ENCODE results near the gene GSDME. TPM values are rescaled to one million over a fixed set of nuclear protein-coding genes. Genes with fewer than 3 reads are reported as not detected.

GSDME gene
- total RNA-seq, 2 donors from 2014 or later, result 33.4 to 43.5 TPM

DNA sequence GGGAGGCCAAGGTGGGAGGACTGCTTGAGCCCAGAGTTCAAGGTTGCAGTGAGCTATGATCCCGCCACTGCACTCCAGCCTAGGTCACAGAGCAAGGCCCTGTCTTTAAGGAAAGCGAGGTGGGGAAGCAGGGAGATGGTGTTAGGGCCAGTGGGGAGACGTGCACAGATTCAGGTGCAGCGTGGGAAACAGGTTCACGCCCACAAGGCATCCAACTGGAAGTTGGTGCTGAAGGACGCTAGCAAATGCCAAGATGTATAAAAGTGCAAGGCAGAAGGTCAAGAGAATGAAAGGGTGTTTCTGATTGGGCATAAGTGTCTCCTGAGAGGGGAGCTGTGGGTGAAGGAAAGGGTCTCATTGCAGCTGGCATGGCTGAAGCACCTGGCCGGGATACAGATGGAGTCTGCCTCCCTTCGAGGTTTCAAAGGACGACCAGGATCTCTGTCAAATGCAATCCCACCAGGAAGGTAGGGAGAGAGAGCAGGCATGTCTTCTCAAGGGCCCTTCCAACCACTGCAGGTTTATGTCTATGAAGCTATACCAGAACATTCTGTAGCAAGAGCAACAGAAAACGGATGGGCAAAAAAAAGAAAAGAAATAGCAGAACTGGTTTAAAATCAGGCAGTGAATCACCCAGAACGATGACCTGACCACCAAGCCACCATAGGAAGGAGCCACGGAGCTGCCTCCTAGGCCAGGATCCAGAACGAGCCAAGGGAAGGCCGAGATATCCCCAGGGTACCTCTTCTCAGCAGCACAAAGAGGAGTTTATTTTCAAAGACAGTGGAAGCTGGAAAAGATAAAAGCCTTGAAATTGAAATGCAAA, 43.2 kb downstream of the GSDME start:
- DNase-seq (ENCODE audit: low spot score), result no peak
- intact Hi-C loops (cut with DNase I), result loop anchor here in 1 of 2 donors (10.0 kb wide), 1 partner anchor 1681 kb away; no protein-coding TSS in a partner anchor

DNA sequence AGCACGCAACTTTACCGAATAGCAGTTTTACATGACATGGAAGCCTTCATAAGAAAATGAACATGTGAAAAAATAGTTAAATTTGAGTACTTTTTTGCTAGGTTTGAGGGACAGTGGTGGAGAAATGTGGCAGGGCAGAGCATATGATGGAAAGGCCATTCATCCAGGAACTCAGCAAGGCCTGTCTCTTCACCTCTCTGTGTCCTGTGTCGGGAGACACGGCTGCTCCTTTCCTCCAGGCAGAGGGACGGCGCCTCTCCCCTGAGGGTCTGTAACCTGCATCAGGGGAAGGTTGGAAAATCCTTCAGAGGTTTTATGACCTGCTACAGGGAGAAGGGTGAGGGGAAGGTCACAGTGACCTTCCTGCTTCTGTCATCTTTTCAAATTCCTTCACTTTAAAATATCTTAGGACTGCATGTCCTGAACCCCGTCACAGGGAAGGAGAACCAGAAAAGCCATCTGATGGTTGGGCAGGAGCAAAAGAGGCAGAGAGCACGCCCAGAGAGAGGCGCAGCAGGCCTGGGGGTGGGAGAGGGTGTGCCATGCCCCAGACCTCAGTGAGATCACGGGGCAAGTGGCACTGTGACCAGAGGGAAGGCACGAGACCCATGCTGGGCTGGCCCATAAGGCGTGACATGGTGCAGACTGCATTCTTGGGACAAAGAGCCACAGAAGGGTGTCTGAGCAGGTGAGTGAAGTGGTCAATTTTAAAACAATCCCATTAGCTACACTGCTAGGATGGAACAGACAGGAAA, 44.0 kb downstream of the GSDME start:
- intact Hi-C loops (cut with DNase I), result loop anchor here in 1 of 2 donors (10.0 kb wide), 1 partner anchor 1682 kb away; no protein-coding TSS in a partner anchor
- DNase-seq (ENCODE audit: low spot score), result no peak

DNA sequence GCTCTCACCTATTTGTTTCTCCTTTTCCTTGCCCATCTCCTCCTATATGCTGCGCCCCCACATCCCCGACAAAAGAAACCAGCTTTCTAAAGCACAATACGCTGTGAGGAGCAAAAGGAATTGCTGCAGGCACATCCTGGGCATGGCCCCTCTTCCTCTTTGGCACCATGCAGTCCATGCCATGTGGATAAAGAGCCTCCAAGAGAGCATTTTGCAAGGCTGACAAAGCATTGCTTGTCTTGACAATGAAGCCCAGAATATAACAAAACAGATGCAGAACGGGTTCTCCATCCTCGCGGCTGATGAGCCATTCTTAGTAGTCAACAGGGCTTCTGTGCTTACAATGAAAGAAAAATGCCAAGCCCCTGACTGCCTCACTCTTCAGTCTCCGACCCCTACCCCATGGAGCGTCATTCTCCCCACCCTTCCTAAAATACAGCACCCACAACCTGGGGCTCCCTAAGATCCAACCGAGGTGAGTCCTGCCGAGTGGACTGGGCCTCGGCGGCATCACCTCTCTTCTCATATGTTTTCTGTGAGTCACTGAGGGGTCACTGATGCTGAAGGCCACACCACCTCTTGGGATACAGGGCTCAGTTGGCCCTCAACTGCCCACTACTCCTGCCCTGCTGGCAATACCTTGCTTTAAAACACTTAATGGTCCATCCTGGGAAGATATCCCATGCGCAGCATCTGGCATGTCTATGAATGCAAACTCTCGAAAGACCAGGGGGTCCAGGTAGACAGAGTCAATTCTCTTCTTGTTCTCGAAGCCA, 47.5 kb downstream of the GSDME start:
- intact Hi-C loops (cut with DNase I), result loop anchor here in 1 of 2 donors (10.0 kb wide), 1 partner anchor 1685 kb away; no protein-coding TSS in a partner anchor
- no peak for DNase-seq (ENCODE audit: low spot score)

DNA sequence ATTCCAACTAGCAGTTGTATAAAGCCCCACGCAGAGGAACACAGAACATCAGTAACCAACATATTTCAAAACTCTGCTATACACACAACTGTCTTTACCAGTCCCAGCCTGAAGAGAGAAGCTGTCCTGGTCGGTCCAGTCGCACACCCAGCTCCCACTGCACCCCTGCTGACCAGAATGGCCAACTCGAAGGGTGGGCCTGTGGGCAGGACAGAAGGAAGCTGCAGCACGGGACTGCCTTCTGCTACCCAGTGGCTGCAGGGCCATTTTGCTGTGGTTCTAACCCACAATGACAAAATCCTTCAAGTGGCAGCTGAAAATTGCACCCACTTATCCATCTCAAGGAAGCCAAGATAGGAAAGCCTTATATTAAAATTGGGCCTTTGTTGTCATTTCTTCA, 48.2 kb downstream of the GSDME start:
- DNase-seq (ENCODE audit: low spot score), result no peak
- intact Hi-C loops (cut with DNase I), result no loop called here

DNA sequence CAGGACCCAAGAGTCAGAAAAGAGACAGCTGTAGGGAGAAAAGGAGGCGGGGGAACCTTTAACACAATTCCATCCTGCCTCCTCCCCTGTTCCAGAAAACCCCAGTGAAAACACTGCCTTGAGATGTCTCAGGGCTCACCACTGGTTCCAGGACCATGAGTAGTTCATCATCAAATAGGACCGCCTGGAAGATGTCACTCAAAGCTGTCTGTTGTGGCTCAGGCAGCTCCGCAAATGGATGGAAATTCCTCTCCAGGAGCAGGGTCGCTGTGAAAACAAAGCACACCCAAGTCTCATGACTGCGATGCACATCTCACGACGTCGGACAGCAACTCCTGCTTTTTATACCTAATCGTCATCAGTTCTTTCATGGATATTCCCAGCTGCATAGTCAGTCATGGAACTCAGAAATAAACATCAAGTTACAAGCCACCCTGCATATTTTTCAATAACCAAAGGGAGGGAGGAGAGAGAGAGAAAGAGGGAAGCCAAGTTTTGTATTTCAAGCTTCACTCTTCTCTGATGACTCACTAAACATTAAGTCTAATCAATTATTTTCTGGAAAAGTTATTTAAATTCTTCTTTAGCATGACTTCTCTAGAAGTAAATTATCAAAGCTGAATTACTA, 49.2 kb downstream of the GSDME start:
- intact Hi-C loops (cut with DNase I), result no loop called here

DNA sequence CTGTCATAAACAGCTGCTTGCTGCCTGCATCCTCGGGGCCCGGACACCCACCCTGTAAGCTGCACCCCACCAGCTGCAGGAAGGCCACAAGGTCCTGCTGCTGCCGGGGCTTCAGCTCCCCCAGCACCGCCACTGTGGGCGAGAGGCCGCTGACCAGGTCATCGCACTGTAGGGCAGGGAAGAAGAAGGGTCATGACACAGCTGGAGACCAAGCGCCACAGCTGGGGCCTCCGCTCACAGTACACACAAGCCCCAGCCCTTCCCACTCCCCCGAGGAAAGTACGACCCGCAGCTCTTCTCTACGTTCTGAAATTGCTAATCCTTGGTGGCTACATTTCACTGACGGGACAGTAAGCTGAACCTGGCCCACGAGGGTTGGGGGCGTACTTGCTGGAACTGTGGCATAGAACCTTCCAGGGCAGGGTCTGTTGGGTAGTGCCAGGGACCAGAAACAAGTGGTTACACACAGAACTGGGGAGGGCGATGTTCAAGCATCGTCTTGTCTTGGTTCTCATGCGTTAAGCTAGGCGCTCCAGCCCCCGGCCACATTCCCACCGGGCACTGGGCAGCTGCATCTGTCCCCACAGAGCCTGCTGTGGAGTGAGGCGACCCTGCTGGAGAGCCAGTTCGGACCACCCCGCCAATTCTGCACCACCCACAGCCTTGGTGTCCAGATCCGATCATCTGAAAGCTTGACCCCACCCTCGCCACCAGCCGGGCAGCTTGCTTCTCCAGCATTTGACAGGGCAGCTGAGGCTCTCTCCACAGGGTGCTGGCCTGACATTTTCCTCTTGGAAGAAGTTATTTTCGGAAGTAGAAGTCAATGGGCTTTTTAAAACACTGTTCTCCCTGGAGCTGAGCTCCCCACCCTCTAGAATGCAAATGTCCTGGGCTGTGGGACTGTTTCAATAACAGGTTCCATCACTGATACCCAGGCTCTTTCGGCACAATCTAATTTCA, 50.8 kb downstream of the GSDME start:
- no peak for DNase-seq (ENCODE audit: low spot score)
- intact Hi-C loops (cut with DNase I), result no loop called here

More for the DNA sequence above, 49.2 kb downstream of the GSDME start:
- no peak for DNase-seq (ENCODE audit: low spot score)

DNA sequence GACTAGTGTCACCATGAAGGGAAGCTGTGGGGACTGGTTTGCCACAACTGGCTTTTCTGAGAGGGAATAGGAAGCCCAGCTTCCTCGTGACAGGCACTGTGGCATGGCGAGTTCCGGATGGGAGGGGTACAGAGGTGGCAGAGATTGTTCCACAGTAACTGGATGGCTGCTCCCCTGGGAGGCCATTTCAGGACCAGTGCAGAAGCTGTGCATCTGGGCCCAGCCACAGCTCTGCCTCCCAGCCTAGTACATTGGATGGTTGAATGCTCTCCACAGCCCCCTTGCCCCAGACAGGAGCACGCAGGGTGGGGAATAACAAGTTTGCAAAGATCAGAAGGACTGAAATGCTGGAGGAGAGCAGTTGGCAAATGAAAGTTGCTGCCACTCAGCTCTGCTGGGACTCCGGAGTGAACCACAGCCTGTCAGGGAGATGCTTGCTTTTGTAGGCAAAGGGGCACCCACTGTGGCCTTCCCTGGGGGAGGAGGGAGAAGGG, 51.8 kb downstream of the GSDME start:
- intact Hi-C loops (cut with DNase I), result no loop called here

DNA sequence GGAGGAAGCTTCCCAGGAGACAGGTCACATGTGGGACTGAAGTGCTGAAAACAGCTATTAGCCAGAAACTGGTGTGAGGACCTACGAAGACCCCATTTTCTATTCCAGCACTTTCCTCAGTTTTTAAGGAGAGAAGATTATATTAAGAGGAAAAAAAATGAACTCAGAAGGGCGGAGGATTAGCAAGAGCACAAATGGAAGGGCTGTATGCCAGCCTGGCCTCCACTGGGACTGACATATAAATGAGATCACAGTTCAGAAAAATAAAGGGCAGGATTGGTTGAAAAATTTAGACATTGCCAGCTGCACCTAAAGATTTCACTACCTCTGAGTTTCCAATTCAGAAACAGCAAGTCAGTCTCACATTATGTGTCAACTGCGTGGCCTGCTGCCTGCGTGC, 53.0 kb downstream of the GSDME start:
- intact Hi-C loops (cut with DNase I), result loop anchor here in 1 of 2 donors (5.0 kb wide), 1 partner anchor 1512 kb away; no protein-coding TSS in a partner anchor
- no peak for DNase-seq (ENCODE audit: low spot score)

More for the DNA sequence above, 51.8 kb downstream of the GSDME start:
- no peak for DNase-seq (ENCODE audit: low spot score)

DNA sequence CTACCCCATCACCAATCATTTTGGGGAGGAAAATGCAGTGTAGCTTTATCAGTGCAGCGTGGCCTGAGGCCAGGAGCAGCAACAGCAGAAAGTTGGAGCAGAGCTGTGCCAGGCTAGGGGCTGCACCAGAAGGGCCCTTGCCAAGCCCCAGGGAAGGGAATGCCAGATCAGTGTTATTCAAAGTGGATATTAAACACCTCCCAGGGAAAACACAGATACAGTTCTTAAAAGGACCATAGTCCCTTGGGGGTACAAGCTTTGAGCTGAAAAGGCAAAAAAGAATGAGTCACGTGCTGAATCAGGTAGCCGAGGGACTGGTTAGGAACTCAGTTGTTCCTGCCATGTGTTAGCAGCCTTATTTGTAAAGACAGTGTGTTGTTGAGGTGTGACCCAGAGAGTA, 54.0 kb downstream of the GSDME start:
- intact Hi-C loops (cut with DNase I), result loop anchor here in 1 of 2 donors (5.0 kb wide), 1 partner anchor 1511 kb away; no protein-coding TSS in a partner anchor
- DNase-seq (ENCODE audit: low spot score), result no peak

DNA sequence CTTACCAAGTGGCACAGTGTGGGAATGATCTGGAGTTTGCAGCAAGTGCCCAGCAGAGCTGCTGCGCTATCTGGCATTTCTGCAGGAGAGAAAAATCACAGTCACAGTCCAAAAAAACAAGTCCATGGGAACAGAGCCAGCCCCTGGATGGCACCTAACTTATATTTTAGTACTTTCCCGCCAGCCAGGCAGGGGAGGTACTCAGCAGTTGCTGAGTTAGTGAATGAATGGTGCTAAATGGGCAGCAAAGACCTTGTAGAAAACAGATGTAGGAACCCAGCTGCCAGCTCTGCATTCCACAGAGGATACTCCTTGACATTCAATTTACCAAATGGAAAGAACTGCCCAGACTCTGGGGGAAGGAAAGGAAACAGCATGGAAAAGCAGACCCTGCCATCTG, 54.5 kb downstream of the GSDME start:
- no peak for DNase-seq (ENCODE audit: low spot score)
- intact Hi-C loops (cut with DNase I), result loop anchor here in 1 of 2 donors (5.0 kb wide), 1 partner anchor 1510 kb away; no protein-coding TSS in a partner anchor

DNA sequence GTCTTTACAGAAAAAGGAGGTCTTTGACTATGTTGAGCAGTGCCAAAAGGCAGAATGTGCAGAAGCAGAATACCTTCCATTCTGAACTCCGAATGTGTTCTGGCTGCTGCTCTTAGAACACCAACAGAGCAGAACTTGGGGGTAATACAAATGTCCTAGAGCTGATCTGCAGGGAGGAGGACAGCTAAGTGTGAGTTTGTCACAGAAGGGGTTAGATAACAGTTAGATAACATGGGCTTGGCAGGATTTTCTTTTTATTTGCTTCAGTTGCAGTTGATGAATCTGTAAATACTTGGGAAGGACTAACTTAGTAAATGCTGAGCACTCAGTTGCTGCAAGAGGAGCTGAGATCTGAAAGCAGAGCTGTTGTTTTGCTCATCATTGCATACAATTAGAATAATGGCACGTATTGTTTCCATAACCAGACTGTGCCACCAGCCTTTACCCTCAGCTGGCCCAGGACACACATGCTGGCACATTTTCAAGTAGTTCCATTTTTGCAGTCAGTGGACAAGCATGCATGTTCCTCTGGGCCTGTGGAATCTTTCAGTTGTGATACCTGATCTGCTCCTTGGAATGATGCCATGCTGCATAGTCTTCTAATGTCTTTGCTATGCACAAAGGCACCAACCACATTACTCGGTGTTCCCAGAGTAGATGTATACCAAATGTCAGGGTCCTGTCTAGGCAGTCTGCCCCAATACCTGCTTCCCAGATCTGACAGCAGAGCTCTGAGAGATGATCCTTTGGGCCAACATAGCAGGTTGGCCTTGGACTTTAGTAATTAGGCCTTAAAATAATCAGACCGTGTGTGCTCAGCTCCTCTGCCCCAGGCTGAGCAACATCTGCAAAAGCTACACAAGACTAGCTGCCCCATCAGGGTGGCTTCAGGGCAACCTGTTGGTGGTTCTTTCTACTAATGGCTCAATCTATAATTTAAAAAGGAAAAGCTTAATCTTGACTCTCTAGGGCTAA, 55.7 kb downstream of the GSDME start:
- DNase-seq (ENCODE audit: low spot score), result no peak
- intact Hi-C loops (cut with DNase I), result loop anchor here in 1 of 2 donors (5.0 kb wide), 1 partner anchor 1509 kb away; no protein-coding TSS in a partner anchor

DNA sequence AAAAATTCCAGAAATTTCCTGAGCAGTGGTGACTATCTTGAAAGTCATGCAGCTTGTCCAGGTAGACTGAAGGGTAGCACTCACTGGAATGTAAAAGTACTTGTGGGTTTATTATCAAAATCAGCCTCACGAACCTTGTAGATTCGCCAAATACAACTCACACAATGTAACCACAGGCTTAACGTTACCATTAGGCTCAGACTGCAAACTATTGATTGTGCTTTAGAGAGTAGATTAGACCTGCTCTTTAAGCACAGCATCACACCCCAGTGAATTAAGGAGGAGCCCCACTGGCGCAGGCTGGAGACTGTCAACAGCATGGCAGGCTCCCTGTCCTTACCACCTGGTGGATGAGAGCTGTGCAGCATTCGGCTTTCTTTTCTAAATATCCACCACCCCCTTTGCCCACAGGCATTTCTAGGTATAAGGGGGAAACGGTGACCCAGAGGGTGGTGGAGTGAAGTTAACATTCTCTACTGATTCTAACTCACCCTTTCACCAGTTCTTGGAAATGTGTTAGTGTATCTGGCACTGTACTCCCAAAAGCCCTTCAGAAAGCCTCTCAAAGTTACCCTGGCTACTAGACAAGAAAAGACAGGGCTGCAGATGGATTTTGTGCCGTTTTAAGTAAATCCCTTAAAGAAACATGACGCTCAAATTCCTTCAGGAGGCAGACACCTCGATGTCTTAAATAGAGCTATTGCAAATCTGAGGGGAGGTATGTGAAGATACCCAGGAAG, 56.6 kb downstream of the GSDME start:
- intact Hi-C loops (cut with DNase I), result loop anchor here in 1 of 2 donors (5.0 kb wide), 1 partner anchor 1508 kb away; no protein-coding TSS in a partner anchor
- DNase-seq (ENCODE audit: low spot score), result no peak

DNA sequence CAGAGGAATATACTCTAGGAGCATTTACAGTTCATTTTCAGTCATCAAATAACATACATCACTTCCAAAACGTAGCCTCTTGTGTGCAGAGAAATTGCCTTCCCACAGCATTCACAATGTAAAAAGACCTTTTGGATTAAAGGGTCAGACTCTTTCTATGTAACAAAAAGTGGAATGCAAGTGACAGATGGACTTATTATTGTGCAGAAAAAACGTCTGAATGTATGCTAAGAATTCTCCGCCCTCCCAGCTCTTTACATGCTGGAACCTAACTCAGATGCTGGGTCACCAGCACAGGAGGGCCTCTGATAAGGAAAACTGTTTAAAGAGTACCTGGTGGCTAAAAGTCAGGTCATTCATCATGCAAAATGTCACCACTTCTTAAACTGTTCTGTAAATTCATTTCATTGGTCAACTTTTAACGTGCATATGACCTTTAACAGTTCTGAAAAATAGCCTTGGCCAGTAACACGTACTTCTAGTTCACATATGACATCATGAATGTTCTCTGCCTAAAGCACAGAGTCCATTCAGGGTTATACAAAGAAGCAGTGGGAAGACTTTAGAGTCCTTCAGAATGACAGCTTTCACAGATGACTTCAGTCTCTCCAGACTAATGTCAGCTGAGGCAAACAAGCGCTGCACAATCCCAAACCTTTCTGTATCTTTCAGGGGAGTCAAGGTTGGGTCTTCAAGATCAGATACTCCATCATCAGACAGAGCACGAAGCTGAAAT, 58.6 kb downstream of the GSDME start:
- intact Hi-C loops (cut with DNase I), result no loop called here

DNA sequence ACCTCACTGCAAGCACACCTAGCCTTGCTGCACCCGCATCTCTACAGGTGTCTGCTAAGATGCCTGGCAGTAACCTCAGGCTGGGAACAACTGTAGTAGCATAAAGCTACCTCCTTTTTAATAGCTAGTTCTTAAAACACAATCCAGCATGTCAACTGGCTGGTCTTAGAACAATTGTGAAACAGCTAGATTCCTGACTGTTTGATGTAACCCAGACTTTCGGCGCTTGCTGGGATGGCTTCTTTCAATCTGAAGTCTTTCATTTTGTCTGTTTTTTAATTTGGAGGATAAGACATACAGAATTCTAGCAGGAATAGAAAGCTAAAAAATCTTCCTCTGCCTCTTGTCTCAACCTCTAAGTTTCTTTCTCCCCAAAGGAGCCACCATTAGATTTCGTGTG, 59.8 kb downstream of the GSDME start:
- intact Hi-C loops (cut with DNase I), result no loop called here
- DNase-seq (ENCODE audit: low spot score), result no peak

More for the DNA sequence above, 58.6 kb downstream of the GSDME start:
- no peak for DNase-seq (ENCODE audit: low spot score)

DNA sequence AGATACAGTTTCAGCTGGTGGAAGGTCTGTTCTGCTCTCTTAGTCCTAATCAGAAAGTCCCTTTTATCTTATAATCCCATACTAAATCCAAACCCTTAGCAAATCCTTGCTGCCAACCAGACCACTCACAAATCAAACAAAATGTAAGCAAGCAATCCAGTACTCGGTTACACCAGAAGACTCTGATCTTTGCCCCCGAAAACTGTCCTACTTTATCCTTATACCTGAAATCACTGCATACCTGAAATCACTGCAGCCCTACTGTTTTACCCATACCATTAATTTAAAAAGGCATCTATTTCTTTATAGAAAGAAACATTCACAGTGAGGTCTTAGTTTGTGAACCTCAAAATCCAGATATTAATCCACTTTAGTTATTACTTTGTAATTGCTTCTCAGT, 64.7 kb downstream of the GSDME start:
- no peak for DNase-seq (ENCODE audit: low spot score)
- intact Hi-C loops (cut with DNase I), result no loop called here
